Embryonic facial prominence (tissue), 1 donor: ENCODE results near the gene RMI2.

Source experiments
- DNase-seq: peaks from one replicate; pipeline ENCODE4 v3.0.0-alpha.2; 2016; ENCODE audit errors: extremely low spot score

RMI2 gene

GRCh38 chr16:11327277-11328171, 17.7 kb upstream of the RMI2 start:
- DNase-seq, result no peak

- DNase-seq, result peak; percentile 29
These were observed 16.8 kb upstream of the RMI2 start for GRCh38 chr16:11328172-11329070.

DNA sequence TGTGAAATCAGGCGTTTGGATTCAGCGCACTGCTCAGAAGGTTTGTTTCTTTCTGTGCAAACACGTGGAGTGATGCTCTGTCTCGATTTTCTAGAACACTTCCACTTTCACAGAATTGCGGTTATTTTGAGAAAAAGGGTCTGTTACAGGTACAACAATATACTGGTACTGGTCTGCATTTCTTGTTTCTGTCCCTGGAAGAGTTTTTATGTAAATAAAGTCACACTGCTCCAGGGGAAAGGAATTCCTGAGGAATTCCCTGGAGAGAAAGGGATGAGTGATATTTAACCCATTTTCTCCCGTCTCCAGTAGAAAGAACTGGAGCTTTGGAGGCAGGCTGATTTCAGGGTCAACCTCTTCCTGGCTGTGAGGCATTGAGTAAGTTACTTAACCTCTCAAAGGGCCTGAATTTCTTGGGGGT, 16.2 kb upstream of the RMI2 start:
- no peak for DNase-seq

DNA sequence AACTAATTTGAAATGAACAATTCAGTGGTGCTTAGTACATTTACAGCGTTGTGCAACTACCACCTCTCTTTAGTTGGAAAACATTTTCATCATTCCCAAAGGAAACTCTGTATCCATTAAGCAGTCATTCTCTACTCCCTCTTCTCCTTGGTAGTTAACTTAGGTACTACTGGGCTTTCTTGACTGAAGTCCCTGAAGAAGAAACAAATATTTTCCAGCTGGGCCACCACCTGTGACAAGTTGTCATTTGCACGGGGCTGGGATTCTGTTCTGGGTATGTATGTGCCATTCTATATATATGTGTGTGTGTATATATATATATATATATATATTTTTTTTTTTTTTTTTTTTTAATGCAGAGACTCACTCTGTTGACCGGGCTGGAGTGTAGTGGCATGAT, 15.4 kb upstream of the RMI2 start:
- DNase-seq, result no peak

- no peak for DNase-seq
These were observed 14.6 kb upstream of the RMI2 start for GRCh38 chr16:11330526-11331237.

DNA sequence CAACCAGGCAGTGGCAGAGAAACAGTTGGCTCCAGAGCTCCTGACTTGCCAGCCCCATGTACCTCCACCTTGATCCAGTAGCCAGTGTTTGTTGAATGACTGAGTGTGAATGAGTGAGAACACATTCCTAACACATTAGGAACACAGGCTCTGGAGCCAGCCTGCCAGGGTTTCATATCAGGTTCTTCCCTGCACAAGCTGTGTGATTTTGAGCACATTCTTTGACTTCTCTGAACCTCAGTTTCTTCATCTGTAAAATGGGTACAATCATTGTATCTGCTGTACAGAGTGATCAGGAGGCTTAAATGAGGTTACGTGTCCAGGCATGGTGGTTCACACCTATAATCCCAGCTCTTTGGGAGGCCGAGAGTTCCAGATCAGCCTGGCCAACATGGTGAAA, 13.3 kb upstream of the RMI2 start:
- no peak for DNase-seq

DNA sequence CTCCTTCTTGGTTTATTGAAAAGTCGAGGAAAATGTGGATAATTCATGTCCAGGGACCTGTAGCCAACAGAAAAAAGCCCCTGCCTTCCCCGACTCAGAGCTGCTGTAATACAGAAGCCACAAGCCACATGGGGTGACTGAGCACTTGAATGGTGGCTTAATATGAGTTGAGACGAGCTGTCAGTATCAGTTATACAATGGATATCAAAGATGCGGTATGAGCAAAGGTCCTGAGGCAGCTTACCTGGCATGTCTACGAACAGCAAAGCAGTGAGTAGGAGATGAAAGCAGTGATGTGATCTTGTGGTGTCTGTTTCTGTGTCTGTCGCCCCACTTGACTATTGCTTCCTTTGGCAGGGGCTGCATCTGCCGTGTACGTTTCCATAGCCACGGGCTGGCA, 12.2 kb upstream of the RMI2 start:
- DNase-seq, result no peak

GRCh38 chr16:11333702-11334101, 11.6 kb upstream of the RMI2 start:
- DNase-seq, result no peak

DNA sequence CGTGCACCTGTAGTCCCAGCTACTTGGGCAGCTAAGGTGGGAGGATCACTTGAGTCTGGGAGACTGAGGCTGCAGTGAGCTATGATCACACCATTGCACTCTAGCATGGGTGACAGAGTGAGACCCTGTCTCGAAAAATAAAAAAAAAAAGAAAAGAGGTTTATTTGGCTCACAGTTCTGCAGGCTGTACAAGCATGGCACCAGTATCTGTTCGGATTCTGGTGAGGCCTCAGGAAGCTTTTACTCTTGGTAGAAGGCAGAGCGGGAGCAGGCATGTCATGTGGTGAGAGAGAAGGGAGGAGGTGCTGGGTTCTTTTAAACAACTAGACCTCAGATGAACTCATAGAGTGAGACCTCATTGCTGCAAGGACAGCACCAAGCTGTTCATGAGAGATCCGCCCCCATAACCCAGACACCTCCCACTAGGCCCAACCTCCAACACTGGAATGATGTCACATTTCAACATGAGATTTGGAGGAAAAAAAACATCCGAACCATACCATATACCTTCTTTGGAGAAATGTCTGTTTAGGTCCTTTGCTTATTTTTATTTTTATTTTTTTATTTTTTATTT, 10.3 kb upstream of the RMI2 start:
- no peak for DNase-seq

DNA sequence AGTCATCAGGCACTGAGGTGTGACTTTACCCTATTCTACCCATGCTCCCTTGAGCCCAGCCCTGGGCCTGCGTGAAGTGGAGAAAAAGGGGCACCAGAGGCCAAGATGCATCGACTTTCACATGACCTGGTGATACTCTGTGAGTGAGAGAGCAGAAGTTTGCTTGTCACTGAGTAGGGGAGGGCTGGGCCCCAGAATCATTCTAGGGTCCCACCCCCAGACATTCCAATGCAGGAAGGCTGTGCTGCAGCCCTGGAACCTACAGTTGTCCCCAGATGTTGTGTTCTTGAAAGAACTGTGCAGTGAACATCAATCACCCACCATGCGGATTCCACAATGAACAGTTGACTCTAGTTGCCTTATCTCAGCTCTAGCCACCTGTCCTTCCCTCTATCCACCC, 6.2 kb upstream of the RMI2 start:
- DNase-seq, result no peak

DNA sequence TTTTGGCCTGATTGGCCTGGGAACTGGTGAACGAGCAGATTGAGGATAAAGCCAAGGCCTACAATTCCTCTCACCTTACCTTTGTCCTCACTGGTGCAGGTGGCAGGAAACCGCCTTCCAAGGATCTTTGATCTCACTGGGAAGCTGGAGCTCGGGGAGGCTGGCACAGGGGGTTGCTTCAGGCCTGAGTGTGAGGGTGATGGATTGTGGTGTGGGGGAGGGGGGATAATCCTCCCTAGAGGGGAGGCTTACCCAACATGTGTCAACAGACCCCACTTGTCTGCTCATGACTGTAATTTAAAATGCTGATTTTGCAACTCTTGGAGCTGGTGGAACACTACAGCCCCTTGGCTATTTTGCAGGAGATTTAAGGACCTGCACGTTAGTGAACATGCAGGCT, 4.5 kb upstream of the RMI2 start:
- no peak for DNase-seq

DNA sequence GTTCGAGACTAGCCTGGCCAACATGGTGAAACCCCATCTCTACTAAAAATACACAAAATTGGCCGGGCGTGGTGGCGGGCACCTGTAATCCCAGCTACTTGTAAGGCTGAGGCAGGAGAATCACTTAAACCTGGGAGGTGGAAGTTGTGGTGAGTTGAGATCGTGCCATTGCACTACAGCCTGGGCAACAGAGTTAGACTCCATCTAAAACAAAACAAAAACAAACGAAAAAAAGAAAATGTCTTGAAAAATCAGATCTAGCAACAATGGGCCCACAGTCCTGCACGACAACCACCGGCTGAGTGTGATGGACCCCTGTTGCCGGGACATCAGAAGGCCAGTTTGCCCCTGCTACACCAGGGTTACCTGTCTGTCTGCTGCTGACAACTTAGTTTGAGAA, 3.9 kb upstream of the RMI2 start:
- DNase-seq, result no peak

GRCh38 chr16:11342021-11342855, 3.0 kb upstream of the RMI2 start:
- no peak for DNase-seq

DNA sequence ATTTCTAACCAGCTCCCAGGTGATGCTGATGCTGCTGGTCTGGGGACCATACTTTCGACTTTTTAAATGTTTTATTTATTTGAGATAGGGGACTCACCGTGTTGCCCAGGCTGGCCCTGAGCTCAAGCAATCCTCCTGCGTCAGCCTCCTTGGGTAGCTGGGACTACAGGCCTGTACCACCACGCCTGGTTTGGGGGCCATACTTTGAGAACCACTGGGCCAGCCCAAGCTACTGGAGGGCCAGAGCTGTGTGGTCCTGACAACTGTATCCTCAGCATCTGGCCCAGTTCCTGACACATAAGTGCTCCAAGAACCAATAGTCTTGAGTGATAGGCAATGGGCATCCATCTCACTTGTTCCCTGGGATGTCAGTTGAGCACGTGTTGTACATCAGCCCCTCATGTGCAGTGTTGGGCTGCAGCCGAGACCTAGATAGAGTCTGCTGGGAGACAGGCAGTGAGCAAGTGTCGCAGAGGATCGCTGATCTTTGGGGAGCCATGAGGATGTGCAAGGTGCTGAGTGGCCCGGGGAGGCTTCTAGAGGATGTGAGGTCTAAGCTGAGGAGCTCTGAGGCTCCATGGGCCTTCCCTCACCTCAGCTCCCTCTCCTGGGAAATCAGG, 1.6 kb downstream of the RMI2 start:
- DNase-seq, result no peak

- DNase-seq, result no peak
These were observed 2.6 kb downstream of the RMI2 start for GRCh38 chr16:11347831-11348230.

- no peak for DNase-seq
These were observed 3.7 kb downstream of the RMI2 start for GRCh38 chr16:11348737-11349598.

DNA sequence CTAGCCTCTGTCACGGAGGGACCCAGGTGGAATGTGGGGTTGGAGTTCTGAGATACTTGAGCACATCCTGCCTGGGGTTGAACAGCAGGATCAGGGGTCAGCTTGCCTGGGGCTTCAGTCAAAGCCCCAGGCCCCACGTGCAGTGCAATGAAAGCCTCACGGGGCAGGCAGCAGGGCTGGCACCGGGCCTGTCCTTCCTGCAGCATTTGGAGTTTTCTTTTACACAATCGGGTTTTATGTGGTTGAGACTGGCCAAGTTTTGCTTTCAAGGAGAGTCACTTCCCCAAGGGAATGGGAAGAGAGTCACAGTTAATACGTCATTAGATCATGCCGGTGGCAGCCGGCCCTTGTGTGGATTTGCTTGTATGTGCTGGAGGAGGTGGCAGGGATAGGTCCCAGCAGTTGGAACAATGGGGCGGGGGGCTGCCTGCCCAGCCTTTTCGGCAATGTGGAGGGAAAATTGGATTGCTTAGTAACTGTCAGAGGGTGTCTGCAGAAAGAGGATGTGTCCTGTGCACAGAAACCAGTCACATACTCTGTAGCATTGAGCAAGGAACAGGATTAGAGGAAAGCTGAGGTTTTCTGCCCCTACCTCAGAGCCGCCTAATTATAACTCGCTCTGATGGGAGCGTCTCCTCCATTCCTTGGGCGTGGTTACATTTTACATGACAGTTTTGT, 4.5 kb downstream of the RMI2 start:
- DNase-seq, result no peak

DNA sequence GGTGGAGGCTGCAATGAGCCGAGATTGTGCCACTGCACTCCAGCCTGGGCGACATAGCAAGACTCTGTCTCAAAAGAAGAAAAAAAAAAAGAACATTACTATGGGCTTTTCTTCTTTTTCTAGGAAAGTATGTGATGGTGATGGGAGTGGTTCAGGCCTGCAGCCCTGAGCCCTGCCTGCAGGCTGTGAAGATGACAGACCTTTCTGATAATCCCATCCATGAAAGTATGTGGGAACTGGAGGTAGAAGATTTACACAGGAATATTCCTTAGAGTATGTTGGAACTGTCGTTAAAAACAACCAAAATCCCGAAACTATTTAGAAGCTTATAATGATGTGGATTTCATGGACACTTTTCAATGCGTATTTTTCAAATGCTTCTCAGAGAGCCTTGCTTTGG, 5.3 kb downstream of the RMI2 start:
- DNase-seq, result no peak

DNA sequence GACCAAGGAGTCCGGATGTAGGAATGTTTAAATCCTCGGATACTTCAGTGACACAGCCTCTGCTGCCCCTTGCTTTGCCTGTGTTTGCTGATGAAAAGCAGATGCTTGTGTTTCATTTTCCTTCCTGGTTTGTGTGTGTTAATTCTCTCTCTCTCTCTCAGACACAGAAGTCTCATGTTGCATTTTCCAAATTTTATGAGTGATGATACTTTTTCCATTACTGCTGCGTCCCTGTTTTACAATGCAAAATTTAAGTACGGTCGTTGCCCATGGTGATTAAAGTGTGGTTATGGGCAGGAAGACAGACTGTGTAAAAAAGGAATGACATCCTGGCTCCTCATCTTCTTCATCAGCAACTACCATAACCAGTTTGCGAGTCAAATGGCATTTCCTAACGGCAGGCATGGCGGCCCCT, 5.7 kb downstream of the RMI2 start:
- peak; percentile 68 for DNase-seq
